IMR-90 (cell line): ENCODE results near the gene MBD2.

ENCODE experiments used
- CTCF ChIP-seq: conservative IDR thresholded peaks from 2 replicates; pipeline ENCODE4 v1.5.1; 2012; ENCODE audit warnings: mild to moderate bottlenecking, low read depth, low read length, improper control_type of control experiment
- ELK1 ChIP-seq: fragments of 150-350 bp; IDR thresholded peaks from 2 replicates; pipeline ENCODE4 v1.6.1; 2016; ENCODE audit warnings: low read depth, mild to moderate bottlenecking, low read length, moderate library complexity, borderline replicate concordance
- MXI1 ChIP-seq: IDR thresholded peaks from 2 replicates; pipeline ENCODE4 v1.6.1; 2012; ENCODE audit warnings: low read depth, mild to moderate bottlenecking, low read length, moderate library complexity, borderline replicate concordance
- POLR2A ChIP-seq: IDR thresholded peaks from 2 replicates; pipeline ENCODE4 v1.6.1; 2012; ENCODE audit warnings: mild to moderate bottlenecking, low read depth, low read length
- RAD21 ChIP-seq: IDR thresholded peaks from 2 replicates; pipeline ENCODE4 v1.6.1; 2012; ENCODE audit warnings: low read length, improper control_type of control experiment
- RCOR1 ChIP-seq: IDR thresholded peaks from 2 replicates; pipeline ENCODE4 v1.6.1; 2012; ENCODE audit warnings: mild to moderate bottlenecking, low read length, improper control_type of control experiment; ENCODE audit not compliant: insufficient replicate concordance
- SMC3 ChIP-seq: fragments of 150-350 bp; IDR thresholded peaks from 2 replicates; pipeline ENCODE4 v1.6.1; 2016; ENCODE audit warnings: low read depth, mild to moderate bottlenecking, antibody characterized with exemption, low read length, moderate library complexity
- USF2 ChIP-seq: fragments of 150-350 bp; IDR thresholded peaks from 2 replicates; pipeline ENCODE4 v1.6.1; 2017; ENCODE audit warnings: mild to moderate bottlenecking, antibody characterized with exemption, low read length, low read depth

GRCh38 chr18:54233747-54234146, 9.3 kb upstream of the MBD2 start:
- TF ChIP-seq RAD21 (no peak), CTCF (no peak), MXI1 (no peak), ELK1 (no peak), POLR2A (no peak), USF2 (no peak), RCOR1 (no peak), SMC3 (no peak)
